ENCODE measurements around the gene ATG4D.
"Not testable (repeated sequence)": the region's sequence is repeated elsewhere in the genome, so short reads cannot be mapped to it uniquely, and the experiment has no call there.

ATG4D gene

DNA sequence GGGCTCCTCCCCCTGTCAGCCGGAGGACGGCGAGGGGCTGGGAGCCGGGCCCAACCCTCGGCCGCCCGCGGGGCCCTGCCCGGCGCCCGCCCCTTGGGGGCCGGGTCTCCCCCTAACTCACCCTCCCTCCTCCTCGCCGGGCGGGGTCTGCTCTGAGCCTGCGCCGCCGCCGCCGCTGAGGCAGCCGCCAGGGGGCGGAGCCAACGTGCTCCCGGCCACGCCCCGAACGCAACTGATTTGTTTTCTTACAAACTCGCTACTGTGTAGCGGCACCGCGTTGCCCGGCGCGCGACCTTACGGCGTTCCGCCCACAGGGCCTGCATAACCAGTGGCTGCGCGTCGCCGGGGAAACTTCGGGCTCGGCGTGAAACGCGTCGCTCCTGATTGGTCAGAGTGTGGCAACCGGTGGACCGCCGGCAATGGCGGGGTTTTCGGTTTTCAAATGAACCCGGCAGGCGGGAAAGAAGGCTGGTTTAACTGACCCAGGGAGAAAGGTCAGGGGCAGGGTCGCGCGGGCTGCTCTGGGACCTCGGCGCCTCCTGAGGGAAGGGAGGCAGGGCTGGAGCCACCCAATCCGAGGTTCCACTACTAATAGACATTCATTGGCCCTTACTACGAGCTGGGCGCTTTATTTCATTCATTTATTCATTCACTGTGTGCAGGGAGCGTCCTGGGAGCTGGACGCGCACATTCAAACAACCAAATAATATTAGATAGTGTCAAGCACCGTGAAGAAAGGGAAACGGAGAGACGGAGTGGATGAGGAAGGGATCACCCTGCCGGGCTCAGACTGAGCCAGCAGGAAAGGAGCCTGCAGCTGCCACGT, 25.3 kb downstream of the ATG4D start, which contains the start of gene CDKN2D:
Gene CDKN2D, minus strand, starts transcription at position 154 of the 826 bp plus-strand sequence. CDS start 326 bp downstream, outside the sequence.
- DNase-seq (ENCODE audit: low read depth), result peak; percentile 97
- peak within 1 kb of the TSS; percentile 74 for H3K4me3 ChIP-seq (ENCODE audit: low read depth, low read length)

DNA sequence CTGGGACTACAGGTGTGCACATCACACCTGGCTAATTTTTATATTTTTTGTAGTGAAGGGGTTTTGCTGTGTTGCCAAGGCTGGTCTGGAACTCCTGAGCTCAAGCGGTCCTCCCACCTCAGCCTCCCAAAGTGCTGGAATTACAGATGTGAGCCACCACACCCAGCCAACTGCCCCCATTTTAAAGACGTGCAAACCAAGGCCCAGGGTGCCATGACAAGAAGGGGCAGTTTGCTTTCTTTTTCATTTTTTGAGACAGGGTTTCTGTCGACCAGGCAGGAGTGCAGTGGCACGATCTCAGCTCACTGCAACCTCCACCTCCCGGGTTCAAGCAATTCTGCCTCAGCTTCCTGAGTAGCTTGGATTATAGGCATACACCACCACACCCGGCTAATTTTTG, 30.1 kb downstream of the ATG4D start:
- DNase-seq (ENCODE audit: low read depth), result not testable (repeated sequence)

DNA sequence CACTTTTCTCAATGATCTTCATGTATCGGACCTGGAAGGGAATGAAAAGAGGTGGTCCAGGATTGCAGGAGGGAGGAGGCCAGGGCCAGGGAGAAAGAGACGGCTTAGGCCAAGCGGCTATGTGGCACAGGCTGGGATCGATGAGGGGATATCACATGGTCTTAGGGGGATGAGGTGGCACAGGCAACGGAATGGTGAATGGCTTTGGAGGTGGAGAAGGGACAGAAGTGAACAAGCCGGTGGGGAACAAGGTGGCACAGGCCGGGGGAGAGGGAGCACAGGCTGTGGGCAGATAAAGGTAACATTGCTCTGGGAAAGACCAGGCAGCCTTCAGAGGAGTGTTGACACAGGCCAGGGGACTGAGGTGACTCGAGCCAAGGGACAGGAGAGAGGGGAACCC, 30.8 kb downstream of the ATG4D start:
- no peak overlapping the region for H3K4me3 ChIP-seq (ENCODE audit: low read depth, low read length)
- no peak for DNase-seq (ENCODE audit: low read depth)

More for the DNA sequence above, 30.1 kb downstream of the ATG4D start:
- not testable (repeated sequence) for H3K4me3 ChIP-seq (ENCODE audit: low read depth, low read length)

DNA sequence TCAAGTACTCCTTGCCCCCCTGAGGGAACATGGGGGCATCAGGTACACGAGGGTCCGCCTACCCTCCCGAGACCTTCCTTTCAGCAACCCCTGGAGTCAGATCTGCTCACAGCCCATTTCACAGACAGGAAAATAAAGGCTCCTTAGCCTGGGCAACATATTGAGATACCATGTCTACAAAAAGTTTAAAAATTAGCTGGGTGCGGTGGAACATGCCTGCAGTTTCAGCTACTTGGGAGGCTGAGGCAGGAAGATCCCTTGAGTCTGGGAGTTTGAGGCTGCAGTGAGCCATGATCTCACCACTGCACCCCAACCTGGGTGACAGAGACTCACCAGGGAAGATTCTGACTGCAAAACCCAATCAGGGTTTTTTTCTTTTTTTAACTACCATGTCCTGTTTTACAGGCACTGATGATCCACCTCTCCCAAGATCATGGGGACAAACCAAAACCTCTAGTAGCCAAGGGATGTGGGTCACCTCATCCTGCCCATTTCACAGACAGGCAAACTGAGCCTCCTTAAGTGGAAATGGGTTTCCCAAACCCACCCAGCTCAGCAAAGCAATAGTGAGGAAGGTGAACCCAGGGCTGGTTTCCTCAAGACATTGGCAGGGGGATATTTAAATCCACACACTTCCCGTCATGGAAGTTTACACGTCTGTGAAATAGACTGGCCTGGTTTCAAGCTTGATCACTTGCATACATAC, 31.5 kb downstream of the ATG4D start:
- DNase-seq (ENCODE audit: low read depth), result no peak
- no peak overlapping the region for H3K4me3 ChIP-seq (ENCODE audit: low read depth, low read length)

DNA sequence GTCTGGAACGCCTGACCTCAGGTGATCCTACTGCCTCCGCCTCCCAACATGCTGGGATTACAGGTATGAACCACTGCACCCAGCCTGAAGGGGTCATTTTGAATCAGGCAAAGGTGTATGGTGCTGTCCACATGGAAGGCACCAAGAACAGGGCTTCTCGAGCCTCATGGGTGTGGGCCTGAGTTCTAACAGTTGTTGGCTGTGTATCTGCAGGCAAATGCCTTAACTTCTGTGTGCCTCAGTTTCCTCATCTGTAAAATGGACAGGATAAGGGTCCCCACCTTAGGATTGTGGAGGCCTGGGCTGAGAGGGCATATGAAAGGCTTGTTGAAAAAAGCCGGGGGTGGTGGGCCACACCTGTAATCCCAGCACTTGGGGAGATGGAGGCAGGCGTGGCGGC, 34.2 kb downstream of the ATG4D start:
- H3K4me3 ChIP-seq (ENCODE audit: low read depth, low read length), result no peak overlapping the region
- no peak for DNase-seq (ENCODE audit: low read depth)

DNA sequence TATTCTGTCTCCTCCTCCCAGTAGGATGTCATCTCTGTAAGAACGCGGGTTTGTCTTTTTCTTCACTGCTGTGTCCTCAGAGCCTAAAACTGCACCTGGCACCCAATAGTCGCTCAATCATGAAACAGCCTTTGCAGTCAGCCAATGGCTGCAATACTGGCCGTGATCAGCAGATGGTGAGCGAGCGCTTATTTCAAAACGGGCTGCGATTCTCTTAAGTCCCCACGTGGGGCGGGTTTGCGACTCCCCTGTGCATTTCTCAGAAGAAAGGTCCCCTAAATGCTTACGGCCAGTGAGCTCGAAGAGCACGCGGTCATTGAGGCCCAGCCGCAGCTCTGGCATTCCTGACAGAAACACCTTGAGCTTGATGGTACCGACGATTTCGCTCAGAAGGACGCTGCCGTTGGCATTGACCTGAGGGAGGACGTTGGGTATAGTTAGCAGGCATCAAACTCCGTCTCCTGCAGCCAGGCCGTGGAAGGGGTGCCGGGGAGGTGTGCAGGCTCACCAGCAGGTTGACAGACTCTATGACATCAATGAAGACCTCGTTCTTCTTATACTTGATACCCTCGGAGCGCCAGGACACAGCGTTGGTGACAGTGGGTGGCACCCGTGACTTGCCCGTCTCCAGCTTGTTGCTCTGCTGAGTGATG, 37.4 kb downstream of the ATG4D start:
- DNase-seq (ENCODE audit: low read depth), result peak; percentile 60
- H3K4me3 ChIP-seq (ENCODE audit: low read depth, low read length), result no peak overlapping the region

DNA sequence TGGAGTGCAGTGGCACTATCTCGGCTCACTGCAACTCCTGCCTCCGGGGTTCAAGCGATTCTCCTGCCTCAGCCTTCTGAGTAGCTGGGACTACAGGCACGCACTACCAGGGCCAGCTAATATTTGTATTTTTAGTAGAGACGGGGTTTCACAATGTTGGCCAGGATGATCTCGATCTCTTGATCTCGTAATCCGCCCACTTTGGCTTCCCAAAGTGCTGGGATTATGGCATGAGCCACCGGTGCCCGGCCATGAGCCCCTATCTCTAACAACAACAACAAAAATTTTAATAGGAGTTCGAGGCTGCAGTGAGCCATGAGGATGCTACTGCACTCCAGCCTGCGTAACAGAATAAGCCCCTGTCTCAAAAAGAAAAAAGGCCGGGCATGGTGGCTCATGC, 38.4 kb downstream of the ATG4D start:
- H3K4me3 ChIP-seq (ENCODE audit: low read depth, low read length), result no peak overlapping the region
- DNase-seq (ENCODE audit: low read depth), result no peak

DNA sequence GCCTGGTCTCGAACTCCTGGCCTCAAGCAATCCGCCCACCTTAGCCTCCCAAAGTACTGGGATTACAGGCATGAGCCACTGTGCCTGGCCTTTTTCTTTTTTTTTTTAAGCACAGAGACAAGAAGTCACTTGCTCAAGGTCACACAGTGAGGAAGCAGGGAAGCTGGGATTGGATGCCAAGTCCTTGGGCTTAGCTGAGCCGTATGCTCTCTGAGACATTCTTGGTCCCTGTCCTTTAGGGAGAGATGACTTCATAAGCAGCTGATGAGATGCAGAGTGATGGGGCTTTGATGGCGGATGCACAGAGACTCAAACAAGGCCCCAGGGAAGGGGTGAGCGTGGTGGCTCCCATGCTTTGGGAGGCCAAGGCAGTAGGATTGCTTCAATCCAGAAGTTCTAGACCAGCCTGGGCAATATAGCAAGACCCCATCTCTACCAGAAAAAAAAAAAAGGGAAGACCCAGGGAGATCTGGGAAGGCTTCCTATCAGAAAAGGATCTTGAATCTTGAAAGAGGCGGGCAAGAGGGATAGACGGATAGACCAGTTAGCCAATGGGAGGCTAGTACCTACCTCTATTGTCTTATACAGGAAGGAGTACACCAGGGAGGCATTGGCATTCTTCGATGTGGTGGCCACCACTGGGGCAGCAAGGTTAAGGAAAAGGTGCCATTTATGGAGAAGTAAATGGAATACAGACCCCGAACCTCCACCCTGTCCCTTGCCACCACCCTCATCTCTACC, 39.5 kb downstream of the ATG4D start:
- no peak overlapping the region for H3K4me3 ChIP-seq (ENCODE audit: low read depth, low read length)
- no peak for DNase-seq (ENCODE audit: low read depth)

DNA sequence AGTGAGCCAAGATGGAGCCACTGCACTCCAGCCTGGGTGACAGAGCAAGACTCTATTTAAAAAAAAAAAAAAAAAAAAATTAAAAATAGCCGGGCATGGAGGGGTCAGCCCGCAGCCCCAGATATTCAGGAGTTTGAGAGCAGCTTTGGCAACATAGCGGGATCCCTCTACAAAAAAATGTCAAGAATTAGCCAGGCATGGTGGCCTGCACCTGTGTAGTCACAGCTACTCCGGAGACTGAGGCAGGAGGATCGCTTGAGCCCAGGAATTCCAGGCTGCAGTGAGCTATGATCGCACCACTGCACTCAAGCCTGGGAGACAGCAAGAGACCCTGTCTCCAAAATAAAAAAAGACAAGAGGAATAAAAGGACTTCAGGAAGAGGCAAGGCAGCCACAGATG, 42.7 kb downstream of the ATG4D start:
- no peak for DNase-seq (ENCODE audit: low read depth)
- no peak overlapping the region for H3K4me3 ChIP-seq (ENCODE audit: low read depth, low read length)

DNA sequence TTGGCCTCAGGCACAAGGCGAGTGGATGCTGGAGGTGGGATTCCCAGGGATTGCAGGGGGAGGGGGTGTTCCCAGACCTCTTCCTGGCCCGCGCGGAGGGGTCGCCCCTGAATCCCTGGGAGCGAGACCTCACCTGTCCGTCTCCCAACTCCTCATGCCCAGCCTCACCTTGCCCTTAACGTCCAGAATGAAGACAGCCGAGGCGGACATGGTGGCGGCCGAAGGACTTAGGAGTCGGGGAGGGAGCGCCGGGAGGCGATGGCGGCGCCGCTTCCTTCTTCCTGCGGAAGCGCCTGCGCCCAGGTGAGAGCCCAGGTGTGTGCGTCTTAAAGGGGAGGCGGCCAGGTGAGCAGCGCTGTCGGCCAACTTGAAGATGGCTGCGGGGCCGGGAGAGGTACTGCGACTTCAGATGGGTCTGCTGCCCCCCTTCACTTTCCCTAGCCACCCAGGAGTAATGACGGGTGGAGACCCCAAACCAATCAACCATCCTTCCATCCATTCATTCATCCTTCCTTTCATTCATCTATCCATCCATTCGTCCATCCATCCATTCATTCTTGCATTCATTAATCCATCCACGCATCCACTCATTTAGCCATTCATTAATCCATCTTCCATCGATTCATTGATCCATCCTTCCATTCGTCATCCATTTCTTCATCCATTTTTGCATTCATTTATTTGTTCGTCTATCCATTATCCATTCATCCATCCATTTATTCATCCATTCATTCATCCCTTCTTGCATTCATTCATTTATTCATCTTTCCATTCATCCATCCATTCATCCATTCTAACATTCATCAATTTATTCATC, 43.5 kb downstream of the ATG4D start, which contains the start of gene AP1M2:
Gene AP1M2, minus strand, starts transcription at position 291 of the 817 bp plus-strand sequence. Its CDS starts 81 bp downstream, at position 210.
- no peak within 1 kb of the TSS for H3K4me3 ChIP-seq (ENCODE audit: low read depth, low read length)
- no peak for DNase-seq (ENCODE audit: low read depth)

DNA sequence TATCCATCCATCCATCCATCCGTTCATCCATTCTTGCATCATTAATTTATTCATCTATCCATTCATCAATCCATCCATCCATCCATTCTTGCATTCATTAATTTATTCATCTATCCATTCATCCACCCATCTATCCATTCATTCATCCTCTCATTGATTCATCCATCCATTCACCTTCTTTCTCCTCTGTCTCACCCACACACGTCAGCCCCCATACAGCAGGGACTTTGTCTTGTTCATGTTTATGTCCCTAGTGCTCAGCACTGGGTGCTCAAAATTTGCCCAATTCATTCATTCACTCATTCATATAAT, 44.1 kb downstream of the ATG4D start:
- no peak for DNase-seq (ENCODE audit: low read depth)
- no peak overlapping the region for H3K4me3 ChIP-seq (ENCODE audit: low read depth, low read length)

DNA sequence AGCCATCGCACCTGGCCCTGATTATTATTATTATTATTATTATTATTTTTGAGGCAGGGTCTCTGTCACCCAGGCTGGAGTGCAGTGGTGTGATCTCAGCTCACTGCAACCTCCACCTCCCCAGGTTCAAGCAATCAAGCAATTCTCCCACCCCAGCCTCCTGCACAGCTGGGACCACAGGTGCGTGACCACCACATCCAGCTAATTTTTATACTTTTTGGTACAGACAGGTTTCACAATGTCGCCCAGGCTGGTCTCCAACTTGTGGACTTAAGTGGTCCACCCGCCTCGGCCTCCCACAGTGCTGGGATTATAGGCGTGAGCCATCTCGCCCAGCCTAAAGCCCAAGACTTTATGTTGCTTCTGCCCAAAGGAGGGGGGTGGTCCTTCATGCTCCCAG, 49.4 kb downstream of the ATG4D start:
- DNase-seq (ENCODE audit: low read depth), result no peak
- no peak overlapping the region for H3K4me3 ChIP-seq (ENCODE audit: low read depth, low read length)

DNA sequence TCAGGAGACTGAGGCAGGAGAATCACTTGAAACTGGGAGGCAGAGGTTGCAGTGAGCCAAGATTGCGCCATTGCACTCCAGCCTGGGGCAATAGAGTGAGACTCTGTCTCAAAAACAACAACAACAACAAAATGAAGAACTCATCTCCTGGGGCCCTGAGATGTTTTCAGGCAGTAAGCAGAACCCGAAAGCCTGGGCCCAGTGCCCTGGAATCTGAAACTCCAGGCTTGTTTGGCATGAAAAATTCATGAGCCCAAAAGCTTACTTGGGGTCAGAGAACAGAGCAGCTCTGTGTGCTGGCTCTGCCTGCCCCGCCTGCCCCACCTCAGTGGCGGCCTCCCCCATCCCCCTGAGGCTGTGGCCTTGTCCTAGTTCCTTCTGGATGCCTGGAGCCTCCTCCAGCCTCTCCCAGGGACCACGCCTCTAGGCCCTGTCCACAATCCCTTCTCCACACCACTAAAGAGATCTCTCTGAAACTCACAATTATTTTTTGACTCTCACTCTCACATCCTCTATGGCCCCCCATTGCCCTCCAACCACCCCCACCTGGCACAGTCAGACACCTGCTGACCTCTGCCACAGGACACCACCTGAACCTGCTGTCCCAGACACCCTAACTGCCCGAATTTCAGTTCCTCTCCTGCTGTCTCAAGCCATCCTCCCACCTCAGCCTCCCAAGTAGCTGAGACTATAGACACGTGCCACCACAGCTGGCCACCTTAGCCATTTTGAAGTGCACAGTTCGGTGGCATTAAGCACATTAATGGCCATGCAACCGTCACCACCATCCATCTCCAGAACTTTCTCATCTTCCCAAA, 50.3 kb downstream of the ATG4D start:
- no peak for DNase-seq (ENCODE audit: low read depth)
- no peak overlapping the region for H3K4me3 ChIP-seq (ENCODE audit: low read depth, low read length)

DNA sequence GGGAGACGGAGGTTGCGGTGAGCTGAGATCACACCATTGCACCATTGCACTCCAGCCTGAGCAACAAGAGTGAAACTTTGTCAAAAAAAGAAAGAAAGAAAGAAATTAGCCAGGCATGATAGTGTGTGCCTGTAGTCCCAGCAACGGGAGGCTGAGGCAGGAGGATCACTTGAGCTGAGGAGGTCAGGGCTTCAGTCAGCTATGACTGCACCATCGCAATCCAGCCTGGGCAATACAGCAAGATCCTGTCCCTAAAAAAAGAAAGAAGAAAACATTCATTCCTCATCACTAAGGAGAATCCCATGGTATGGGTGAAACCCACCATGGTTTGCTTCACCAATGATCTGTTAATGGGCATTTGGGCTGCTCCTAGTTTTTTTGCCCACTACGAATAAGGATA, 56.4 kb downstream of the ATG4D start:
- DNase-seq (ENCODE audit: low read depth), result no peak
- H3K4me3 ChIP-seq (ENCODE audit: low read depth, low read length), result no peak overlapping the region

DNA sequence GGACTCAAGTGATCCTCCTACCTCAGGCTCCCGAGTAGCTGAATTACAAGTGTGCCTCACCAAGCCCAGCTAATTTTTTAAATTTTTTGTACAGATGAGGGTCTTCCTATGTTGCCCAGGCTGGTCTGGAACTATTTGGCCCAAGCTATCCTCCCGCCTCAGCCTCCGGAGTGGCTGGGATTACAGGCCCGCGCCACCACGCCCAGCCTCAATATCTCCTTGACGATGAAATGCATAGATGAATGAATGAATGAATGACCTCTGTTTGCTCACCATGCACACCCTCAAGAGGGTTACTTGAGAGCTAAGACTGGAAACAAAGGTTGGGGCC, 58.3 kb downstream of the ATG4D start:
- no peak for DNase-seq (ENCODE audit: low read depth)
- H3K4me3 ChIP-seq (ENCODE audit: low read depth, low read length), result peak overlapping the region; percentile 18

DNA sequence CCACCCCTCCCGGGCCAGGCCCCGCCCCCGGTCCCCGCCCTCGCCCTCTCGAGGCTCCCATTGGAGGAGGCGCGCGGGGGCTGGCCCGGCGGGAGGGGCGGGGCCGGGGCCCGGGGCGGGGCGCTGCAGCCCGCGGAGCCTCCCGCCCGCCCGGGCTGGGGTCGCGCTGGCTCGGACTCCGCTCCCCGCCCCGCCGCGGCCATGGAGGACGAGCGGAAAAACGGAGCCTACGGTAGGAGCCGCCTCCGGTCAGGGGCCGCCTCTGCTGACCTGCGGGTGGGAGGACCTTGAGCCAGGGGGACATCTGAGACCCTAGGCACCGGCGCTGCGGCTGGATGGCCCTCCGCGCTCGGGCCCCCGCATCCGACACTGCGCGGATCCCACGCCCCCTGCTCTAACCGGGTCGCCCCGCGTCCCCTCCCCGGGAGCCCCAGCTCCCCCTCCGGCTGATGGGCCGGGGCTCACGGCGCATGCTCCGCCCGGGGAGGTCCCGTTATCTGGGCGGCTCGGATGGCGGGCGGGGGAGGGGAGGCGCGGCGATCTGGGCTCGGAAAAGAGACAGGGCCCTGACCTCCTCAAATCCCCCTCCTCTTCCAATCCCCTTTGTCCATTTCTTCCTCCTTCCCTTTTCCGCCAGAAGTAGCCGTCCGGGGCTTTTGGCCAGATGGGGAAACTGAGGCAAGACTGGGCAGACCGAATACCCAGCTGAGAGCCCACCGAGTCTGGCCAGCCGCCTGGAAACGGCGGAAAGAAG, 58.8 kb downstream of the ATG4D start:
- DNase-seq (ENCODE audit: low read depth), result peak; percentile 13
- H3K4me3 ChIP-seq (ENCODE audit: low read depth, low read length), result peak overlapping the region; percentile 87
